Stimulated activated CD8-positive, alpha-beta memory T cell treated with anti-CD3 and anti-CD28 coated beads, Interleukin-15, amount 100 ng/mL, for 1 hour (primary cell): ENCODE results near the gene ZNF132.
"Not testable (repeated sequence)": the region's sequence is repeated elsewhere in the genome, so short reads cannot be mapped to it uniquely, and the experiment has no call there.

Experiments
- DNase-seq: peaks from one replicate; pipeline ENCODE4 v3.0.0-alpha.2; 2020; ENCODE audit warnings: low read depth

Gene ZNF132

DNA sequence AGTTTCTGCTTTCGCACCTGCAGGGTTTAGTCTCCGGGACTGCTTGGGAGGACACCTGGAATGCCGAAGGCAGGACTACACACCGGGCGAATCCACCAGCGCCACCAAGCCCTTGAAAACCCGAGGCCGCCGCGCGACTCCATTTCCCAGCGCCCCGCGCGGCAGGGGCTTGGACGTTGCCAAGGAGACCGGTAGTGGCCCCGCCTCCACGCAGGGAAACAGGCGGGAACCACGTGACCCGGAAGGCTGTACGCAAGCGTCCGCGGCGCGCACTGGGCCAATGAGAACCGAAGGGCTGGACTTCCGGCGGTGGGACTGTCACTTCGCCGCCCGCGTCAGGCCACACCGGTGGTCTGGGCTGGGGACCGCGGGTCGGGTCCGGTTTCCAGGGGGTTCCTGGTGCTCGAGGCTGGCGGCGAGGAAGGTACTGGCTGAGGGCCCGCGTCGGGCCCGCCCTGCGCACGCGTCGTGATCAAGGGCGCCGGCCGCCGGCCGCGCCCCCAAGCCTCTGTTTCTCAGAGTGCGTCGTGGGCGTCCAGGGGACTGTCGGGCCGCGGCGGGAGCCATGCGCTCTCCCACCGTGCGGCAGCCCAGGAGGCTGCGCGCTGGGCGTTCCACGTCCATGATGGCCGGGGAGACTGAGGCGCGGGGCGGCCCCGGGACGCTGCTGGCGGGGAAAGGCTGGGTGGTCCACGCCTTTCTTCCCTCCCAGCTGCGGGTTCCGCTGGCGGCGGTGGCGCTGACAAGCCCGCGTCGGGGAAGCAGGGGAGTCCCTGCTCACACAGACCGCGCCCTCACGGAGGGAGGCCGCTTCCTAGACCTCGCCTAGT lies 27.0 kb upstream of the ZNF132 start, which contains the start of gene ZNF324:
TSS of gene ZNF324 (plus strand) at position 321 of the 830 bp plus-strand sequence. CDS start 2,106 bp downstream, outside the sequence.
- DNase-seq = peak; percentile 96

DNA sequence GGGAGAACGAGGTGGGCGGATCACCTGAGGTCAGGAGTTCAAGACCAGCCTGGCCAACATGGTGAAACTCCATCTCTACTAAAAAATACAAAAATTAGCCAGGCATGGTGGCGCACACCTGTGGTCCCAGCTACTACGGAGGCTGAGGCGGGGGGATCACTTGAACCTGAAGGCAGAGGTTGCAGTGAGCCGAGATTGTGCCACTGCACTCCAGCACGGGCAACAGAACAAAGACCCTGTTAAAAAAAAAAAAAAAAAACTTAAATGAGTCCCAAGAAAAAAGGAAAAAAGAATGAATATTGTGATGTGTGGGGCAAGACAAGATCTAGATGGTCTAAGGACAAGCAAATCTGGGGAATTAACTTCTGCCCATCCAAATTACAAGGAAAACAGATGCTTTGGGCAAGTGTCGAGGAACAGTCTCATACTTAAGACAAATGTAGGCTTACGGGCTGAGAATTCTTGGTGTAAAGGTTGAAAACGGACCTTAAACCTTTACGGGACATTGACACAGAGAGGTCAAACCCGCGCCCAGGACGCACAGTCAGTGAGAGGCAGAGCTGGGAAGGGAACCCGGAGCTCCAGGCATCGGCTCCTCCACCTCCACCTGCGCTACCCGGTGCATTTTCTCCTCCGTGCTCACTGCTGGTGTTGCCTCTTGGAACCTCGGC lies 26.3 kb upstream of the ZNF132 start:
- DNase-seq = no peak

DNA sequence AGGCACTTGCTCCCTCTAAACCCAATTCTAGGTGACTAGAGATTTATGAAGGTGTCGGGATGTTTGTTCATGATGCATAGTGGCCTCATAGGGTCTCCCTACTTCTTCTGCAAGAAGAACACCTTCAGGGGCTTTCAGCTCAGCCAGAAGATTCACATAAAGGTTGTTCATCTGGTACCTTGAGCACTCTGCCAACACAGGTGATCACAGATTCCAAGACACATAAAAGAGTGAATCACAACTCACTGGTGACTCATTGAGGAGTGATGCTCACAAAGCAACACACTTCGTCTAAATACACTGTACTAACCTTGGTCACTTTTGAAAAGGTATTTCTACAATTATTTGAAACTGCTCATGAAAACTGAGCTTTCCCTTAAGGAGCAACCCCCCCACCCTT lies 20.1 kb upstream of the ZNF132 start:
- no peak for DNase-seq

DNA sequence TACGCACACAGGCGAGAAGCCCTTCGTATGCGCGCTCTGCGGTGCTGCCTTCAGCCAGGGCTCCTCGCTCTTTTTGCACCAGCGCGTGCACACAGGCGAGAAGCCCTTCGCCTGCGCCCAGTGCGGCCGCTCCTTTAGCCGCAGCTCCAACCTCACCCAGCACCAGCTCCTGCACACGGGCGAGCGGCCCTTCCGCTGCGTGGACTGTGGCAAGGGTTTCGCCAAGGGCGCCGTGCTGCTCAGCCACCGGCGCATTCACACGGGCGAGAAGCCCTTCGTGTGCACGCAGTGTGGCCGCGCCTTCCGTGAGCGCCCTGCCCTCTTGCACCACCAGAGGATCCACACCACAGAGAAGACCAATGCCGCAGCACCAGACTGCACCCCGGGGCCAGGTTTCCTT lies 16.2 kb upstream of the ZNF132 start:
- DNase-seq = no peak

DNA sequence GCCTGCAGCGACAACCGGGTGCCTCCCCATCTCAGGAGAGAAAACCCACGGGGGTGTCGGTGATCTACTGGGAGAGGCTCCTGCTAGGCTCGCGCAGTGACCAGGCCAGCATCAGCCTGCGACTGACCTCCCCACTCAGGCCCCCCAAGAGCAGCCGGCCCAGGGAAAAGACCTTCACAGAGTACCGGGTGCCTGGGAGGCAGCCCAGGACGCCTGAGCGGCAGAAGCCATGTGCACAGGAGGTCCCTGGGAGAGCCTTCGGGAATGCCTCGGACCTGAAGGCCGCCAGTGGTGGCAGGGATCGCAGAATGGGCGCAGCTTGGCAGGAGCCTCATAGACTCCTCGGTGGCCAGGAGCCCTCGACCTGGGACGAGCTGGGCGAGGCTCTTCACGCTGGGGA lies 15.4 kb upstream of the ZNF132 start:
- DNase-seq = no peak

DNA sequence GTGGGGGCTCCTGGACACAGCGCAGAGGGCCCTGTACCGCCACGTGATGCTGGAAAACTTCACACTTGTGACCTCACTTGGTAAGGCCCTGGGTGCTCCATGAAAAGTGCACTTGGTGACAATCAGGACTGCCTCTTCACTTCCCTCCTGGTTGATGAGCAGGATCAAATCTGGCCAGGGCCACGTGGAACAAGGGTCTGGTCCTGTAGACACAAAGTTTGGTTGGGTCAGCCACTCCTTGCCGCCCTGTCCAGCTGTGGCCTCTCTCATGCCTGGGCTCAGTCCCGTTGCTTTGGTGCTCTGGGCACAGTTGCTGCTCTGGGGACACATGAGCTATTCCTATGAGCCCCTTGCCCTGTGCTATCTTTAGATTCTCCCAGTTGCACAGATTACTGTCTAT lies 13.8 kb upstream of the ZNF132 start:
- DNase-seq = no peak

DNA sequence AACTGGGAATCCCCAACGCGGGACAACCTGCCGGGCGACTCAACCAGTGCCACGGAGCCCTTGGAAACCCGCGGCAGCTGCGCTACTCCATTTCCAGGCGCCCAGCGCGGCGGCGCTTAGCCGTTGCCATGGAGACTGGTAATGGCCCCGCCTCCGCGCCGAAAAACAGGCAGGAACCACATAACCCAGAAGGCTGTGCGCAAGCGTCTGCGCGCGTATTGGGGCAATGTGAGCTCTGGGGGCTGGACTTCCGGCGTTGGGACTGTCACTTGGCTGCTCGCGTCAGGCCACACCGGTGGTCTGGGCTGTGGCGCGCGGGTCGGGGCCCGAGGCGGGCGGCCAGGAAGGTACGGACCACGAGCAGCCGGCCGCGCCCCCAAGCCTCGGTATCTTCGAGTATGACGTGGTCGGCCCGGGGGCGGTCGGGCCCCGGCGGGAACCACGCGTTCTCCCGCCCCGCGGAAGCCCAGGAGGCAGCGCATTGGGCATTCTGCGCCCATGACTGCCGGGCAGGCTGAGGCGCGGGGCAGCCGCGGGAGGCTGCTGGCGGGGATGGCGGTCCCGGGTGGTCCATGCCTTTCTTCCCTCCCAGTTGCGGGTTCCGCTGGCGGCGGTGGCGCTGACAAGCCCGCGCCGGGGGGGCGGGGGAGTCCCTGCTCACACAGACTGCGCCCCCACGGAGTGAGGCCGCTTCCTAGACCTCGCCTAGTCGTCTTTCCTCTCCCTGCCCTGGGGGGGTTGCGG lies 11.6 kb upstream of the ZNF132 start, which contains the start of gene ZNF324B:
TSS of gene ZNF324B (plus strand) at position 265 of the 744 bp plus-strand sequence. CDS start 2,080 bp downstream, outside the sequence.
- peak; percentile 94 for DNase-seq

DNA sequence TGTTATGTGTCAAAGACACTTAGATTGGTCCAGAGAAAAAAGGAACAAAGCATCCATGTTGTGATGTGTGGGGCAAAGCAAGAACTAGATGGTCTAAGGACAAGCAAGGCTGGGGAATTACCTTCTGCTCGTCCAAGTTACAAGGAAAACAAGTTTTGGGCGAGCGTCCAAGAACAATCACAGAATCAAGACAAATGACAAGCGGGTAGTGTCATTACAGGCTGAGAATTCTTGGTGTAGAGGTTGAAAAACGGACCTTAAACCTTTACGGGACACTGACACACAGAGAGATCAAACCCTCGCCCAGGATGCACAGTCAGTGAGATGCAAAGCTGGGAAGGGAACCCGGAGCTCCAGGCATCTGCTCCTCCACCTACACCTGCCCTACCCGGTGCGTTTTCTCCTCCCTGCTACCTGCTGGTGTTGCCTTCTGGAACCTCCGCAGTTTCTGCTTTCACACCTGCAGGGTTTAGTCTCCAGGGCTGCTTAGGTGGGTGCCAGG lies 11.0 kb upstream of the ZNF132 start:
- DNase-seq = no peak

DNA sequence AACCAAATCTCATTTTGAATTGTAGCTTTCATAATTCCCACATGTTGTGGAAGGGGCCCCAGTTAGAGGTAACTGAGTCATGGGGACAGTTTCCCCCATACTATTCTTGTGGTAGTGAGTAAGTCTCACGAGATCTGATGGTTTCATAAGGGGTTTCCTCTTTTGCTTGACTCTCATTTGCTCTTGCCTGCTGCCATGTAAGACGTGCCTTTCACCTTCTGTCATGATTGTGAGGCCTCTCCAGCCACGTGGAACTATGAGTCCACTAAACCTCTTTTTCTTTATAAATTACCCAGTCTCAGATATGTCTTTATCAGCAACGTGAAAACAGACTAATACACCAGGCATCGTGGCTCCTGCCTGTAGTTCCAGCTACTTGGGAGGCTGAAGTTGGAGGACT lies 10.0 kb upstream of the ZNF132 start:
- DNase-seq = not testable (repeated sequence)

DNA sequence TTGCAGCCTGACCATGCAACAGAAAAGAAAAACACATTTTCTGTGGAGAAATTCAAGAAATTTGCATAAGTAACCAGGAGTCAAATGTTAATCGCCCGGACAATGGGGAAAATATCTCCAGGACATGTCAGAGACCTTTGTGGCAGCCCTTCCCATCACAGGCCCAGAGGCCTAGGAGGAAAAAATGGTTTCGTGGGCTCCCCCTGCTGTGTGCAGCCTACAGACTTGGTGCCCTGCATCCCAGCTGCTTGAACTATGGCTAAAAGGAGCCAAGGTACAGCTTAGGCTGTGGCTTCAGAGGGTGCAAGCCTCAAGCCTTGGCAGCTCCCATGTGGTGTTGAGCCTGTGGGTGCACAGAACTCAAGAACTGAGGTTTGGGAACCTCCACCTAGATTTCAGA lies 8.9 kb upstream of the ZNF132 start:
- DNase-seq = not testable (repeated sequence)

DNA sequence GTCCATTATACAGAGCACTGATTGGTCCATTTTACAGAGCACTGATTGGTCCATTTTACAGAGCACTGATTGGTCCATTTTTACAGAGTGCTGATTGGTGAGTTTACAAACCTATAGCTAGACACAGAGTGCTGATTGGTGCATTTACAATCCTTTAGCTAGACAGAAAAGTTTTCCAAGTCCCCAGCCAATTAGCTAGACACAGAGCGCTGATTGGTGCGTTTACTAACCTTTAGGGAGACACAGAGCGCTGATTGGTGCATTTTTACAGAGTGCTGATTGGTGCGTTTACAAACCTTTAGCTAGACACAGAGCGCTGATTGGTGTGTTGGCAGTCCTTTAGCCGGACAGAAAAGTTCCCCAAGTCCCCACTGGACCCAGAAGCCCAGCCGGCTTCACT lies 3.0 kb upstream of the ZNF132 start:
- DNase-seq = not testable (repeated sequence)

DNA sequence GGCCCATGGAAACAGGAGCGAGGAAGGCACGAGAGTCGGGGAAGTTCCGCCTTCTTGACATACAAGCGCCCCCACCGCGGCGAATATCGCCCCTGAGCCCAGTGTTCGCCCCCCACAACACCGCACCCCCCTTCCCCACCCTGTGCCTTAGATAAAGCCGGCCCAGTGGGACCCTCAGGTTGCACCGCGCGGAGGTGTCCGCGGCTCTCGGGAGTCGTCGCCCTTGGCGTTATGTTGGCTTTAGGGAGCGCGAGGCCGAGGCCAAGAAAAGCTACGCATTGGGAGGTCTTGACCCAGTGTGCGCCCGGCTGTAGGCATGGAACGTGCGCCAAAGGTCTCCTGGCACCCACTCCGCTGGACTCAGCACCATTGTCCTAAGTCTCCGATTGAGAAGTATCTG lies 603 bp upstream of the ZNF132 start:
- DNase-seq = no peak

DNA sequence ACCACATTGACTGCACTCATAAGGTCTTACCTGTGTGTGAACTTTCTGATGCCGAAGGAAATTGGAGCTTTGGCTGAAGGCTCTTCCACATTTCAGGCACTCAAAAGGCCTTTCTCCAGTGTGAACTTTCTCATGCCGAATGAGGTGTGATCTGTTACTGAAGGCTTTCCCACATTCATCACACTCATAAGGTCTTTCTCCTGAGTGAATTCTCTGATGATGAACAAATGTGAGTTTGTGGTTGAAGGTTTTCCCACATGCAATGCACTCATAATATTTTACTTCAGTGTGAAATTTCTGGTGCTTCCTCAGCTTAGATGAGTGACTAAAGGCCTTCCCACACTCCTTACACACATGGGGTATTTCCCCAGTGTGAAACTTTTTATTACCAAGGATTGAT lies 5.7 kb downstream of the ZNF132 start:
- no peak for DNase-seq

DNA sequence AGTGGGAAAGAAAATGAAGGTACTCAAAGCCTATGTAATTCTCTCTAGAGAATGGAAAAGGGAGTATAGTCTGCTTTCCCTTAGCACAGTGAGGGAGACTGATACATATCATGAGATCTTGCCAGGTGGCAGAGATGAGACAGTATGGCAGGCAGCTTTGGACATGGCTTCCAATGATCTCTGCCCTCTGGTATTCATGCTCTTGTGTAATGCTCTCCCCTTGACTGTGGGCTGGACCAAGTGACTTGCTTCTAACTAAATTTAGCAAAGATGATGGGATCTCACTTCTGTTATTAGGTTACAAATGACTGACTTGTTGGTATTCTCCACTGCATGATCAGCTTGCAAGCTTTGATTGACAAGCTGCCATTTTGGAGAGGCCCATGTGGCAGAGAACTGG lies 10.2 kb downstream of the ZNF132 start:
- no peak for DNase-seq

DNA sequence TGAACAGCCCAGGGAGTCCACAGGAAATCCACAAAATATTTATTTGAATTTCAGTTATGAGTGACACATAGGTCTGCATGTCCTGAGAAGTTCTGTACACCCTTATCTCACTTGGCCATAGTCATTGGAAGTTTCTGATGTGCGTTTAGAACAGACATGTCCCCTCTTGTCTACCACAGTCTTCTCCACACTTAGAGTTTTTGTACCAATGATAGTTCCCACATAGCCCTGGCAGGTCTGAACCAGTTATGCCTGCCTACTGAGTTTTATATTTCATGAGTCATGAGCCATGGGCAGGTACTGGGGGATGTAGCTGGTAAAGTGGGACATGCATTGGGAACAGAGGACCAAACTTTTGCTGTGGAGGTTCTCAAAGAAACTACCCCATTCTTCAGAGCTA lies 11.3 kb downstream of the ZNF132 start:
- no peak for DNase-seq

DNA sequence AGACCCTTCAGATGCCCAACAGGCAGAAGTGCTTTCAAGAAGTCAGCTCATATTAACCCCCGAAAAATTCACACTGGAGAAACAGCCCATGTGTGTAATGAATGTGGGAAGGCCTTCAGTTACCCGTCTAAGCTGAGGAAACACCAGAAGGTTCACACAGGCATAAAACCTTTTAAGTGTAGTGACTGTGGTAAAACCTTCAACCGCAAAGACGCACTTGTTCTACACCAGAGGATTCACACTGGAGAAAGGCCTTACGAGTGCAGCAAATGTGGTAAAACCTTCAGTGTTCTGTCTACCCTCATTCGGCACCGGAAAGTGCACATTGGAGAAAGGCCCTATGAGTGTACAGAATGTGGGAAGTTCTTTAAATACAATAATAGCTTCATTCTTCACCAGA lies 22.9 kb downstream of the ZNF132 start:
- no peak for DNase-seq

DNA sequence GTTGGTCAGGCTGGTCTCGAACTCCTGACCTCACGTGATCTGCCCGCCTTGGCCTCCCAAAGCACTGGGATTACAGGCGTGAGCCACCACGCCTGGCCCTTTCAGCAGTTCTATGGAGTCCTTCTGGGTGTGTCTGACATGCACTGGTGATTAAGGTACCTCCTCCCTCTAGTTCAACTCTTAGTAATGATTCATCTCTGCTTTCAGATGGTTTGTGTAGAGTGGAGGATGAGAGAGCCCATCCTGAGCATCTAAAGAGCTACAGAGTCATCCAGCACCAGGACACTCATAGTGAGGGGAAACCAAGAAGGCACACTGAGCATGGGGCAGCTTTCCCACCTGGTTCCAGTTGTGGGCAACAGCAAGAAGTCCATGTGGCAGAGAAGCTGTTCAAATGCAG lies 23.3 kb downstream of the ZNF132 start:
- DNase-seq = no peak

DNA sequence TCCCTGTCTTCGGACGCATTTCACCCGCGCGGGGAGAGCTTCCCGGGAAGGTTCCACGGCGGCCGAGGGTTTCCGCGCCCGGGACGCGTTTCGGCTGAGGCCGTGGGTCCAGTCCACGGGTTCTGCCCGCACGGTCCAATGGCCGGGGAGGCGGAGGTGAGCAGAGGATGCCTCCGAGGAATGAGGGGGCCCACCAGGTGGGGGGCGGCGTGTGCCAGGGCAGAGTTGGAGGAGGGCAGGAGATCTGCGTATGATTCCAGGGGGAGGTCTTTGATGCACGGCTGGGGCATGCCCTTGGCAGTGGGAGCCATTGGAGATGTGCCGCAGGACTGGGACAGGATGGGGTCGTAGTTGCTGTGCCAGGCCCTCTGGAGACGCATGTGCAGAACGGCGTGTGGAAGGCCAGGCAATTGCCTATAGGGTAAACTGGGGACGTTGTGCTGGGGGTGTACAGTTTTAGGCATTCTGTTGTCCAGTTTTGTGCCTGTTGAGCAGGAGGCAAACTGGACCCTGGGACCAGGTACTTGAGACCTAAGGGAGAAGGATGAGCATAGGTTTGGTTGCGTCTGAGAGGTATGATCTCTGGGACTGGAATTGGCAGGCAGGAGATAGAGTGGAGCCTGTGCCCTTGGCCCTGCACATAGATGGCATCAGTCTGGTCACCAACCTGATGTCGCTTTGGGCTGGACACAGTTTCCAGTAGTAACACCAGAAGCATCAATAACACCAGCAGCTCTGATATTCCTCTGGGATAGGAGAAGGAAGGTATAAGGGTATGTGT lies 30.8 kb downstream of the ZNF132 start:
- DNase-seq = no peak

DNA sequence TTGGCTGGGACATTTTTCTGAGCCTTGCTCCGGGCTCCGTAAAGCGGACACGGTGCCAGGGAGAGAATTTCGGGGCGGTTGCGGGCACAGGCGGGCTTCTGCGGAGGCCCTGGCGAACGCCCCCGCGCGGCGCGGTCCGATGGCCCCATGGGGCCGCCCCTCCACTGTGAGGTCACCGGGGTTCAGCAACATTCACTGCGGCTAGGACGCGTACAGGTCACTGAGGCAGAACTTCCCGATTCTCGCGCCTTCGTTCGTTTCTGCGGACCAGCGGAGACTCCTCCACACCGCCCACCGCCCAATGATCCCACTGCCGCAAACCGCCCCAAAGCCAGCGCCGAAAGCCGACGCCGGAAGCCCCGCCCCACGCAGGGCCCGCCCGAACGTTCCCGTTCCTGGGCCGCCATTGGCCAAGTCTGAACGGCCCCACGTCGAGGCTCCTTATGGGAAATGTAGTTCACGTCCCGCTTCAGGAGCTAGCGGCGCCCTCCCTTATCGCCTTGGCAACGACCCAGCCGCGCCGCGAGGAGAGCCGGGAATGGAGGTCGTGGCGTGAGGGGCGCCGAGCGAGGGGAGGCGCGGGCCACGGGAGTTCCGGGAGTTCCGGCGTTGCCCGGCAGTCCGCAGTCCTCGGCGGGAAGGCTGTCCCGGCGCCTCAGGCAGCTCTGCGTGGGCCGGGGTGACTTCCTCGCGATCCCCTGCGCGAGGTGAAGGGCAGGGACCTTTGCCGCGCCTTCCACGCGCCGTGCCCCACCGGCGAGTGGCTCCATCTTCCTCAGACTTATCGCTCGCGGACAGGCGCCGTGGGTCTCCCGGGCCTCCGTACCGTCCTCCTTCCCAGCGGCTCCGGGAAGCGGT lies 31.6 kb downstream of the ZNF132 start, which contains the start of gene ZNF584:
TSS of gene ZNF584 (plus strand) at position 498 of the 858 bp plus-strand sequence. CDS start 499 bp downstream, outside the sequence.
- peak; percentile 82 for DNase-seq

DNA sequence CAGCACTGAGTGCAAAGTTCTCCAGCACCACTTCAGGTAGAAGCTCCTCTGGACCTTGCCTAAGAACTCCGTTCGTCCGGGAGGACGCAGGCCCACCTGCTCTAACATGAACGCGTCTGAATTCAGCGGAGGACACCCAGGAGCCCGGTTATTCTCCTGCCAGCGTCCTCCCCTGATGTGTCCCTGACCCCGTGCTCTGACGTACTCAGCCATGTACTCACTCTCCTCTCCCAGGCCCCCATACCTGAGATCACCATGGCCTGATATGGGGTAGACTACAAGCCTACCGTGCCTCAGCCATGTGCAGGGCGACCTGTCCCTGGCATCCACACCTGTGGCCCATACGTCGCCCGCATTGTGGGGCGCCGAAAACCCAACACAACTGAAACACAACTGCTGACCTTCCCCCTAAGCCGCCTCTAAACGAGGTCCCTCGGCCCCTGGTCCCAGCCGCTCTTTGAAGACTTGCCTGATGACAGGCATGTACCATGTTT lies 32.2 kb downstream of the ZNF132 start:
- no peak for DNase-seq
